Measurements from ENCODE around the gene GJA4. TPM values are rescaled to one million over a fixed set of nuclear protein-coding genes. Genes with fewer than 3 reads are reported as not detected.

GJA4 gene
- total and polyA plus RNA-seq, 2 of the 8 experiments (the other 6 are each of a cell fraction or from before 2014, with no cell fraction given), result 3.2 to 3.9 TPM

GRCh38 chr1:34753163-34753562 is 39.6 kb upstream of the GJA4 start:
- Histone ChIP-seq H4K8ac (ENCODE audit: extremely low read depth, insufficient read depth, low read length) (no peak overlapping the region), H3K23me2 (ENCODE audit: low read depth, low read length) (no peaks in the 10 kb centered on the region), H2AK5ac (ENCODE audit: low read depth, low read length) (no peak overlapping the region), H4K5ac (ENCODE audit: insufficient read length, low read depth, low read length) (no peak overlapping the region), H3K23ac (ENCODE audit: insufficient read length) (no peak overlapping the region), H3K4me2 (ENCODE audit: insufficient read depth in 1 of 2, low read depth in 2 of 2, low read length in 2 of 2) (no peak overlapping the region), H3K4ac (replicated peaks; ENCODE audit: insufficient read length, low read depth, low read length) (no peak overlapping the region), H2BK12ac (ENCODE audit: low read depth, low read length) (no peak overlapping the region), H2BK5ac (ENCODE audit: low read depth, low read length) (no peak overlapping the region), H2BK120ac (replicated peaks; ENCODE audit: low read depth, low read length) (no peak overlapping the region), H4K91ac (replicated peaks; ENCODE audit: insufficient read length, low read length) (no peak overlapping the region), H3K79me2 (ENCODE audit: control insufficient read depth in 1 of 2, insufficient read depth in 2 of 2, low read length in 2 of 2) (no peaks in the 10 kb centered on the region), H3K9ac (replicated peaks in 1 of 4; ENCODE audit: extremely low read depth in 1 of 4, low read depth in 3 of 4, low read length in 3 of 4) (no peak overlapping the region), H3K4me1 (replicated peaks in 1 of 4; ENCODE audit: control insufficient read depth in 3 of 4, insufficient read depth in 4 of 4, low read length in 3 of 4) (peaks cover 0 to 6% (median 4%) of the 10 kb centered on the region in 4 experiments; a peak in 4 of 7 replicates), H3K79me1 (ENCODE audit: low read depth, low read length) (no peaks in the 10 kb centered on the region), H3K4me3 (ENCODE audit: extremely low read depth in 1 of 4, insufficient read depth in 2 of 4, low read depth in 3 of 4, low read length in 4 of 4) (no peak overlapping the region), H4K20me1 (replicated peaks in 1 of 2; ENCODE audit: control insufficient read depth in 1 of 2, insufficient read depth in 2 of 2, low read length in 2 of 2) (no peaks in the 10 kb centered on the region), H3K14ac (ENCODE audit: insufficient read length) (no peak overlapping the region), H3K27ac (ENCODE audit: low read depth, low read length) (no peak overlapping the region), H2BK20ac (ENCODE audit: low read length) (no peak overlapping the region), H3K56ac (replicated peaks; ENCODE audit: insufficient read length, low read depth, low read length) (no peak overlapping the region), H3K36me3 (ENCODE audit: control insufficient read depth in 2 of 4, insufficient read depth in 4 of 4, low read length in 3 of 4) (no peaks in the 10 kb centered on the region), H3K27me3 (replicated peaks in 1 of 4; ENCODE audit: control insufficient read depth in 3 of 4, extremely low read depth in 1 of 4, insufficient read depth in 3 of 4, low read length in 3 of 4) (no peaks in the 10 kb centered on the region), H3K9me3 (ENCODE audit: insufficient read depth in 2 of 2, low read depth in 1 of 2, low read length in 1 of 2) (no peaks in the 10 kb centered on the region), H2BK15ac (ENCODE audit: low read length) (no peak overlapping the region), H3K18ac (ENCODE audit: extremely low read depth, low read length) (no peak overlapping the region), H2AFZ (ENCODE audit: low read length) (no peak overlapping the region)
- CTCF ChIA-PET (ENCODE audit: partially characterized antibody), result interaction anchor here (0.9 to 3.4 kb wide), 3 partner anchors 10 to 643 kb away, joined by 3 to 20 read pairs (median 4); no protein-coding TSS in a partner anchor
- TF ChIP-seq RAD21 (IDR thresholded peaks at IDR 0.05 in 1 of 2, conservative IDR thresholded peaks at IDR 0.05 in 1 of 2; ENCODE audit: low read depth in 2 of 2, low read length in 2 of 2) (peak; percentile 28 to 50), MAFK (IDR thresholded peaks at IDR 0.05; ENCODE audit: low read depth, low read length) (no peak)
- DNase-seq (ENCODE audit: low read depth in 1 of 2, low spot score in 2 of 2), result no peak
- WGBS, 2 experiments (ENCODE audit: extremely low coverage in 1 of 2, insufficient coverage in 1 of 2, insufficient read length in 1 of 2, insufficient replicate concordance in 2 of 2, low coverage in 1 of 2, low lambda C conversion rate in 2 of 2, missing lambda C conversion rate in 1 of 2), result 92% methylated on average over 3 of the region's 3 CpGs; no CpG with 5 or more reads in 1 of the 2 experiments
- POLR2A ChIA-PET (ENCODE audit: partially characterized antibody), result no interaction called here
- FAIRE-seq, result no peak
